OCI-M2 (cell line): ENCODE data around the gene PDIA3.
"Not testable (repeated sequence)": the region's sequence is repeated elsewhere in the genome, so short reads cannot be mapped to it uniquely, and the experiment has no call there.

ENCODE experiments used
- DNase-seq: peaks from one replicate; lab custom pipeline; 2025; ENCODE audit not compliant: unreplicated experiment; lab: John Stamatoyannopoulos, UW

The PDIA3 gene

DNA sequence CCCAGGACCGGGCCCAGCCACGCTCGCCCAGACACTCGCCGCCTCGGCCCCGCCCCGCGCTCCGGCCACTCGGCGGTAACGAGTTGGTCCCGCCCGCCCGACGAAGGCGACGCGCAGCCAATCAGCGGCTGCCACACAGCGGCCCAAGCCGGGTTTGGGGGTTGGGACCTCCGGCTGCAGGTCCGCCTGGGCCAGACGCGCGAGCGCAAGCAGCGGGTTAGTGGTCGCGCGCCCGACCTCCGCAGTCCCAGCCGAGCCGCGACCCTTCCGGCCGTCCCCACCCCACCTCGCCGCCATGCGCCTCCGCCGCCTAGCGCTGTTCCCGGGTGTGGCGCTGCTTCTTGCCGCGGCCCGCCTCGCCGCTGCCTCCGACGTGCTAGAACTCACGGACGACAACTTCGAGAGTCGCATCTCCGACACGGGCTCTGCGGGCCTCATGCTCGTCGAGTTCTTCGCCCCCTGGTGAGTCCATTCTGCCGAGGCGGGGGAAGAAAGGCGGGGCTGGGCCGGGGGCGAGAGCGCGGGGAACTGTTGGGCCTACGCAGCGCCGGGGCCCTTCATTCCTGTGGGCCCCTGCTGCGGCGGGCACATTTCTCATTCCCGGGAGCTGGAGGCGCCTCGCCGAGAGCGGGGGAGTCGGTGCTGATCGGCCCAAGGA lies at the start of gene PDIA3:
TSS of gene PDIA3 (plus strand) at position 194 of the 658 bp plus-strand sequence. CDS start at position 296, 102 bp downstream.
- DNase-seq: peak; percentile 46

DNA sequence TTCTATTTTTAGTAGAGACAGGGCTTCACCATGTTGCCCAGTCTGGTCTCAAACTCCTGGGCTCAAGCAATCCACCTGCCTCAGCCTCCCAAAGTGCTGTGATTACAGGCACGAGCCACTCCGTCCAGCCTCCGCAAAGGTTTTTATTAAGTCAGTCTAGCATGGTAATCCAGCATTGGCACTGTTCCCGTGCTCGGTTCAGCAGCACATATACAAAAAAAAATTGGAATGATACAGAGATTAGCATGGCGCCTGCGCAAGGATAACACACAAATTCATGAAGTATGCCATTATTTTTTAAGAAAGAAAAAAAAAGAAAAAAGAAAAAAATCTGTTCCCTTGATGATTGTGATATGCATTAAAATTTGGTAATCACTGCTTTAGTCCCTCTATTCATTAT lies 44.1 kb upstream of the PDIA3 start:
- DNase-seq: no peak

DNA sequence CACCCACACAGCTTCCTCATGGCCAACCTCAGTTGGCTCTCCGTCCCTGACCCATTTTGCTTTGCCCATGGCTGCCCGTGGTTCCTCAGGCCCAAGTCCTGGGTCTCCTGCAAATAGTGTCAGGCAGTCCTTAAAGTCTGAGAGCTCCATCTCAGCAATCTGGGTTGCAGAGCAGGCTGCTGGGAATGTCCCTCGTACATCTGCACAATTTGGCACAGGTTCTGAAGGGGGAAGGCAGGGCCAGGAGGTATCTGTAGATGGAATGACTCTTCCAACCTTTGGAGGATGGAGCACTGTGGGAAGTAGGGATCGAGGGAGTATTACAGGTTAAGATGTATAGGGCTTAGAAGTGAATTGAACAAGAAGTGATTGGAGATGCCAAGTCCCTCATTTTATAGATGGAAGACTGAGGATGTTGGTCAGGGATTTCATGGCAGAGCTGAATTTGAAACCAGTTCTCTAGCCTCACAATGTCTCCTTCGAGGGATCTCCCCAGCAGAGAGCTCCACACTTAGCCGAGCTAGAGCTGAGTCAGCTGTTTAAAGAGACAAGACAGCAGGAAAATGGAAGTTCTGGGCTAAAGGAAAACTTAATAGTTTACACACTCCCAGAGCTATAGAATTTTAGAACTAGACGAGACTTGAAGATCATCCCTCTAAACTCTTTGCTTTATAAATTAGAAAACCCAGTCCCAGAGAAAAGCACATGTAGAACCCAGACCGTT lies 43.4 kb upstream of the PDIA3 start:
- no peak for DNase-seq

DNA sequence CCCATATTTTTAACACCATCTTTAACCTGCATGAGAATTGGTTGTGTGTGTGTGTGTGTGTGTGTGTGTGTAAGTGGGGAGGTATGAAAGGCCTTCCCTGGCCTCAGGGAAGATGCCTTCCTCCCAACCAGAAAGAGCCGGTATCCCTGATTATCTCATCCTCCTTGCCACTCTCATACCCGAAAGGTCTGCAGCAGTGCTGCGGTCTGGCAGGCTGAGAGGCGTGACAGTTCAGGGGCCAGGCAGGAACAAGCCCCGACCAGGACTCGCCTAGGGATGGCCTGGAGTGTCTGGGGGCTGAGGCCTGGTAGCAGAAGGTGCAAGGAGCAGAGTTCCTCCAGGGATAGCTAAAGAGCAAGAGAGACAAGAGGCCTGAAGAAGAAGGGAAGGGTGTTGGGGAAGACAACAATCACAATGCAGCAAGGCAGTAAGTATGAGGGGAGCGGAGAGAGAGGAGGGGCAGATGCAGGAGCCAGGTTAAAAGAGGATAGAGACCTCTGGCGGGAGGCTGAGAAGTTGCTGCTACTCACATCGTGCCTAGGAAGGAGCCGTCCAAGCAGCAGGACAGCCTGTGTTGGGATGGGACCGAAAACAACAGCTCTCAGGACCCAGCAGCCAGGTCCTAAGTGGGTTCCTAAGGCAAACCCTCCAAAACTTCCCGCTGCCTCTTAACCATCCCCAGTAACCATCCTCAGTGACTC lies 35.7 kb upstream of the PDIA3 start:
- DNase-seq: not testable (repeated sequence)

DNA sequence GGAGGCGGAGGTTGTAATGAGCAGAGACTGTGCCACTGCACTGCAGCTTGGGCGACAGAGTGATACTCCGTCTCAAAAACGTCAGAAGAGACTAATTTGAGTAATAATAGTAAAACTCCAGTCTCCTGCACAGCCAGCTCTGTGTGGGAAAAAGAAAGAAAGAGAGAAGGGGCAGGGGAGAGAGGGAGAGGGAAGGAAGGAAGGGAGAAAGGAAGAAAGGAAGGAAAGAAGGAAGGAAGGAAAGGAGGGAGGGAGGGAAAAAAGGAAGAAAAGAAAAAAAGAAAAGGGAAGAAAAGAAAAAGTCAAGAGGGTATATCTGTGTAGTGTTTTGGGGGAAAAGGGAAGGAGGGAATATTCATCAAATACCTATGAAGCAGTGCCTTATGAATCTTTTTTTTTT lies 23.1 kb upstream of the PDIA3 start:
- DNase-seq: no peak

DNA sequence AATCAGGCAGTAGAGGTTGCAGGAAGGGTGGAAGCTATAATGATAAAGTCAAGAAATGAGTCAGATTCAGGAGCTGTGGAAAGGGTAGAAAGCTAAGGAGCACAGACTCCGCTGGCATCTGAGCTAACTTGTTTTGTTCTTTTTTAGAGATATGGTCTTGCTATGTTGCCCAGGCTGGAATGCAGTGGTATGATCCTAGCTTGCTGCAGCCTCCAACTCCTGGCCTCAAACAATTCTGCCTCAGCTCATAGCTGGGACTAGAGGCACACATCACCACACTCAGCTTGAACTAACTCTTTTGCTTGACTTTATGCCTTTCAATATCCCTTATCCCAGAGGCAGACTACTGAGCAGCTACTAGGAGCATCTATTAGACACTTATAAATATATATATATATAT lies 19.9 kb upstream of the PDIA3 start:
- not testable (repeated sequence) for DNase-seq

DNA sequence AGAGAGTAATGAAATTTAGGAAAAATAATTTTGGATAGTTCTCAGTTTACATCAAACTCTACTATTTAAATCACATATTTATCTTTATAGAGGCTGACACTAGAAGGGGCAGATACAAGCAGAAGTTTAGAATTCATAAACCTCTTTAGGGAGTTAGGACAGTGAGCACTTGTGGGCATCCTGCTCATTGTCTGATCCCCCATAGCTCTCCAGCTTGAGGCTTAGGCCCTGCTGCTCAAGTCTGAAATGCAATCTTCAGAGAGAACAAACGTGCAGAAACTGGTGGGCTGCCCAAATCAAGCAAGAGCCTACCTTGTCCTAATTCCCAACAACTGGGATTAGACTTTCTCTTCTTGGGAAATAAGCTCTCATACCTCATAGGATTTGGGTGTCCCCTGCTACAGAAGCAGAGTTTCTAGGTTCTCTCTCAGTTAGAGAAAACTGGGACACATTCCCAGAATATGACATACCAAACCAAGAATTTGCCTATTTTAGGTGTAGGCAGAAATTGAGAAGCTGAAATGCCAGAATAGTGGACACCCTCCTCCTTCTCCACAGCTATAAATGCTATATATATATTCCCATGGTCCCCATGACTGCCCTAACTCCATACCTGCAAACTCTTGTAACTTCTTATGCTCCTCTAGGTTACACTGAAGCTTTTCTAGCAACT lies 18.0 kb upstream of the PDIA3 start:
- DNase-seq: not testable (repeated sequence)

DNA sequence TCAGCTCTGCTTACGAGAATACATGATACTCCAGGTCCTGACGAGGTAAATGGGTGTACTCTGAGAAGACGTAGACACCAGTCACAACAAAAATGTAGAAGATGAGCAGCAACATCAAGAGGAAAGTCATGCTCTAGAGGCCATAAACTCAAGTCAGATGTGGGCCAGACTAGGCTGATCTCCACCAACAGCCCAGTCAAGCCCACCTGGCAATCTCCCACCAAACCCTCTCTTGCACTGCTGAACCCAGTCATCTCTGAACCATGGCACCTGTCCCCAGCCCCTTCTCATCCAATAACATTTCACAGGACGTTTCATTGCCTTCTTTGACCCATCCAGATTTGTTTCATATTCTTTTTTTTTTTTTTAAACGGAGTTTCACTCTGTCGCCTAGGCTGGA lies 10.8 kb upstream of the PDIA3 start:
- DNase-seq: no peak

DNA sequence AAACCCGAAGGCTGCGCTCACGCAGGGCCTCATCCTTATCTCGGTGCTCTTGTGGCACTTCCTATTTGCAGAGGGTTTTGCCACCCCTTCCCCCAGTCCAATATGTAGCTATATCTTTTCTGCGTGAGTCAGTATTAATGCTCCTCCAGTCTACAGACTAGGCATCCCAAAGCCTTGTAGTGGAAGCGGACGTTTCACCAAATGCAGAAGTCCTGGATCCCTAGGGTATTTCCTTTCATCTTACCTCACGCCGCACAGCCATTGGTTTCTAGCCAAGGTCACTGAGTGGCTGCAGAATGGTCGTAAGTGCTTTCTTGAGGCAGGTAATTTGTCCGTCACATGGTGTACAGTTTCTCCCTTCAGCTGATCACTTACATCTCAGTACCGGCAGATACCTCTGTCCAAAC lies 668 bp downstream of the PDIA3 start:
- DNase-seq: not testable (repeated sequence)

DNA sequence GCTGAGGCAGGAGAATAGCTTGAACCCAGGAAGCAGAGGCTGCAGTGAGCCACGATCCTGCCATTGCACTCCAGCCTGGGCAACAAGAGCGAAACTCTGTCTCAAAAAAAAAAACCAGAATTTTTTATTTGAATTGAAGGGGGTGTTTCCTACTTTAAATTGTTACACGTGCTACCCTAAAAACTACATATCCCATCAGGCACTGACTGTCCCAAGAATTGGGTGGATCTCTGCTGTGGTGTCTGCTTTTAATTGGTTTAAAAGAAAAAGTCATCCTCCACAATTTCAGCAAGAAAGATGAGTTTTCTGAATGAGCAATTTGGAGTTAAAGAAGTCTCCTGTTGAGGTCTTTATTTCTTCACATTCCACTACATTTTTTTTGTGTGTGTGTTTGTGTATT lies 2.1 kb downstream of the PDIA3 start:
- DNase-seq: no peak

DNA sequence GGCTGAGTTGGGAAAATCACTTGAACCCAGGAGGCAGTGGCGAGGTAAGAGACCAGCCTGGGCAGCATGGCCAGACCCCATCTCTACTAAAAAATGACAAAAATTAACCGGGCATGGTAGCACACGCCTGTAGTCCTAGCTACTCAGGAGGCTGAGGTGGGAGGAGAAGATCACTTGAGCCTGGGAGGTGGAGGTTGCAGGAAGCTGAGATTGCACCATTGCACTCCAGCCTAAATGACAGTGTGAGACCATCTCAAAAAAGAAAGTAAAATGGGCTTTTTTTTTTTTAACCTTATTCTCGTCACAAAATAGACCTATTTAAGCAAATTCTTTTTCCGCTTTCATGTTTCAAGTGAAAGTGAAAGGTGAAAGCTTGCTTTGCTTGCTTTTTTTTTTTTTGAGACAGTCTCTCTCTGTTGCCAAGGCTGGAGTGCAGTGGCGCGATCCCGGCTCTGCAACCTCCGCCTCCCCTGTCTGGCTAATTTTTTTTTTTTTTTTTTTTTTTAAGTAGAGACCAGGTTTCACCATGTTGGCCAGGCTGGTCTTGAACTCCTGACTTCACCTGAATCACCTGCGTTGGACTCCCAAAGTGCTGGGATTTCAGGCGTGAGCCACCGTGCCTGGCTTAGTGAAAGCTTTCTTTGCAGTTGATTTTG lies 3.6 kb downstream of the PDIA3 start:
- DNase-seq: no peak

DNA sequence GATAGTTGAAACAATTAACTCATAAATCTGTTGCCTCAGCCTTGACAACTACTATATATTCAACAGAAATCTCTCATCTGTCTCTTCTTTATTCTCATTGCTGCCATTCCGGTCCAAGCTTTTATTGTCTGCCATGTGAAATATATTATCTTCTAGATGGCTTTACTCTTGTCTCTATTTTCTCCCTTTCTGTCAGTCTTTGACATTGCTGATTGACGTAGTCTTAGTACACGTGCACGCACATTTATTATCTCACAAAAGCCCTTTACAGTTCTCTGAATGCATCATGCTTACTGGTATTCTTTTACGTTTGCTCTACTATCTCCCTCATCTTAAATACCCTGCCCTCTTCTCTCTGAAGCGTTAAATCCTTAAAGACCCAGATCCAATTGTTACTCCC lies 5.6 kb downstream of the PDIA3 start:
- DNase-seq: no peak

DNA sequence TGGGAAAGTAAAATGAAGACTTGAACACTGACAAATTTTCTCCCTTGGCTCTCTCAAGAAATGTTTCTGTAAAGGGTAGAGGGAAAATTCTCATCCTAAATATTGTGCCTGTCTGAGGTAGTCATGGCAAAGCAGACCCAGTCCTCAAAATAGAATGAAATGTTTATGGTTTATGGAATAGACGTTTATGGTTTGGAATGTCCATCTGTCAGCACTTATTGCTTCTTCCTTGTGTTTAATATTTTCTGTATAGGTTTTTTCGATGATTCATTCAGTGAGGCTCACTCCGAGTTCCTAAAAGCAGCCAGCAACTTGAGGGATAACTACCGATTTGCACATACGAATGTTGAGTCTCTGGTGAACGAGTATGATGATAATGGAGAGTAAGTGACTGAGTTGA lies 16.6 kb downstream of the PDIA3 start:
- DNase-seq: no peak

DNA sequence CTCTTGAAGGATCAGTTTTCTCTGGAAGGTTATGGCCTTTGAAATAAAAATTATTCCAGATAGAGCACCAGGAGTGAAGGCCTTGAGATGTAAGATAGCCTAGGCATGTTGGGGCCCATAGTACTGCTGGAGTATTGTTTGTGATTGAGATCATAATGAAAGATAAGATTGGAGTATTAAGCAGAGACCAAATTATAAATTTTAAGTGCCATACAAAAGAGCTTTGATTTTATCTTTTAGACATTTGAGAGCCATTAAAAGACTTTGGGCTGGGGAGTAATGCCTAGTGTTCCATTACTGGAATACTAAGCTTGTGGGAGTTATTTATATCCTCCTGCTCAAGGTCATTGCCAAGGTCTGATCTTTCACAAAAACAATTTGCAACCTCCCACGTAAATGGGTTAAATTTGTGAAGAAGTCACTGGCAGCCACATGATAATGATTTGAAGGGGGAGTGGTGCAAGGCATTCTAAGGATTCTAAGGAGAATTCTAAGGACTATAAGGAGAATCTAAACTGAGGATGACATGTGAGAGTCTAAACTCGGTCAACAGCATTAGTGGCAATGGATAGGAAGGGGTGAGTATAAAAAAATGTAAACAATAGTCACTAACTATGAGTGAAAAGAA lies 17.7 kb downstream of the PDIA3 start:
- DNase-seq: no peak

DNA sequence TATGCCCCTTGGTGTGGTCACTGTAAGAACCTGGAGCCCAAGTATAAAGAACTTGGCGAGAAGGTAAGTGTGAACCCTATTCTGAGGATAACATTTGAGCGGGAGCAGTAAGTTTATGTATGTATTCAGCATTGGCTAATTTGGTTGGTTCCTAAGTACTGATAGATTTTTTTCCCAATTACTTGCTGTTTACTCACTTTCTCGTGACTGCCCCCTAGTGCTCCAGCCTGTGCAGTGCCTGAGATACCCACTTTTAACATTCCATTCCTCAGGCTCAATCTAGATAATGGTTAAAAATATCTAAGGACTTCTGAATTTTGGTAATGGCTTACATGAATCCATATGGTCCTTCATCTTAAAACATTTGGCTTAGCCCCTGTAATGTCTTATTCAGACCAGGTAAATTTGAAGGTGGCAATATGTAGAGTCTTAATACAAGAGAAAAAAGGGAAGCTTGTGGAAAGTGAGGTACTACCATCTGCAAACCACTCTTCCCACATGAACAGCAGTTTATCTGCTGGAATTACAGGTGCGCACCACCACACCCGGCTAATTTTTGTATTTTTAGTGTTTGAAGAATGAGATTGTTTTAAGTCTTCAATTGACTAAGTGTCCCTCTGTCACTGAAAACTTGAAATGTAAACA lies 23.5 kb downstream of the PDIA3 start:
- no peak for DNase-seq

DNA sequence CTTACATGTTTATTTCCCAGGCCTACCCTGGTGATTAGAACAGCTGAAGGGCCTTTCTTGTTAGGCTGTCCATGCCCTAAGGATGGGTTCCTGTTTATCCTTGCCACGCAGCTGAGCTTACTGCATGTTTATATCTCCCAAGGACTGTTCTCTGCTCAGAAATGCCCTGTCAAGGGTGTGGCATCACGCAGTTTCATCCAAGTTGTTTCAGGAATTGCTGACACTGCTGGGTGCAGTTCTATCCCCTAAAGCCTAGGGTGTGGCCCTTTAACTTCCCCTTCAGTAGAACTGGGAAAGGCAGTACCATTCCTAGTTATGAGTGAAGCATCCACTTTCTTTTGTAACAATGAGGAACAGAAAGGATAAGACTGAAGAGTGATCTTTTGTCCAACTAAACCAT lies 25.6 kb downstream of the PDIA3 start:
- DNase-seq: no peak

DNA sequence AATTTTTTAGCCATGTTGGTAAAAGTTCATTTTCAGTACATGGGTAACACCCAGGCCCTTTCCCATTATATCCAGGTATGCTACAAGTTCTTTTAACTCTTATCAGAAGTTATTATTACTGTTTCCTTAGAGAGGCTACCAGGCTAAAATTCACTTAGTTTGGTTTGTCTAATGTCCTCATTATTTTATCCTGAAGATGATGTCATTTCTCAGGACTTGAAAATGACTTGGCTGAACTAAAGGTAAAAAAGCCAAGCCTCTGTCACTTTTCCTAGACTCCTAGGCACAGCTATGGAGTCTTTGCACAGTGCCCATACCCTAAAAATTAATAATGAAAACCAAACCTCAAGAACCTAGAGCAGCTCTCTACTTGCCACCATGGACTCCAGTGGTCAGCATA lies 26.4 kb downstream of the PDIA3 start:
- no peak for DNase-seq

DNA sequence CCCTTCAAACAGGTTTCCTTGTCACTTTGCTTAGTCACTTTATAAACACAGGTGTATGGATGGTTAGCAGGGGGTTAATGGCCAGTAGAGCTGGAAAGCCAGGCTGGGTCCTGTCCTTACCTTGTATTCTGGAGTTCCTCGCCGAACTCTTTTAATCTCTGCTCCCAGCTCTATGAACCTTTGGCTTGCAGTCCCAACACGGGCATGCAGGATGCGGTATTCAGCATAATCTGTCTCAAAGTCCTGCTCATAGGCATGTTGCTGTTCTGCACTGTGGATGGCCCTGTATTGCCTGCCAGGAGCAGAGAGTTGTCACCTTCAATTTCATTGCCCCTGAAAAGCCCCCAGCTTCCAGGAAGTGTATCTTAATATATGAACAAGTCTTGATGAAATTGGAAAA lies 27.8 kb downstream of the PDIA3 start:
- DNase-seq: no peak

DNA sequence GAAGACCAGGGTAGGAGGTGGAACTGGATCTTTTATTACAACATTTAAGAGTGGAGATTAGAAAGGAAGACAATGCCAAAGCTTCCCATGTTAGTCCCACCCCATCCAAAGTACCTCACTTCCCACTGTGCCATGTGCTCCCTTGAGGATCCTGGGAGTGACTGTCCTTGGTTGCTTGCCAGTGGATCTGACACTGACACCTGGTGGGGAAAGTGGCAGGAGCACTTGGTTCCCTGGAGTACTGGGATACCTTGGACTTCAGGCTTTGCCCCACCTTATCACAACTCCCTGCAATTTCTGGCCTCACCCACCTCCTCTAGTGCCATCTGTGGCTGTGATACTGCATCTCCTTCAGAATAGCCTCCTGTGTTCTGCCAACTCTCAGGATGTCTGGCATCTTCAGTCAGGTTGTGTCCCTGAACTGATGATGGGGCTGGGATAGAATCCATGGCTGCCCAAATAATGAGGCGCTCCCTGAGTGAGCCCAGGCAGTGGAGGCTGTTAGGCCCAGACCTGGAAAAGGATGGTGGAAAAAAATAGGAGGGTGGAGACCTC lies 29.2 kb downstream of the PDIA3 start:
- no peak for DNase-seq
